Measurements from ENCODE around the gene IDH2. TPM values are rescaled to one million over a fixed set of nuclear protein-coding genes. Genes with fewer than 3 reads are reported as not detected.

Gene IDH2
- polyA plus RNA-seq, 1 donor from 2014 or later: 84.7 TPM

- Histone ChIP-seq H3K79me2 (replicated peaks; ENCODE audit: insufficient read depth, low read length) (no peaks in the 10 kb centered on the region), H4K20me1 (ENCODE audit: insufficient read depth) (no peaks in the 10 kb centered on the region), H2AFZ (ENCODE audit: low read depth, low read length) (no peak overlapping the region), H3K9ac (ENCODE audit: low read length) (no peak overlapping the region), H3K27me3 (ENCODE audit: insufficient read depth, low read depth, low read length) (no peaks in the 10 kb centered on the region), H3K4me2 (ENCODE audit: low read length) (no peak overlapping the region), H3K27ac (ENCODE audit: low read length) (no peak overlapping the region), H3F3A (ENCODE audit: insufficient read depth, low read length, poor library complexity, severe bottlenecking) (no peaks in the 10 kb centered on the region), H3K9me2 (ENCODE audit: insufficient read depth, low read length) (no peaks in the 10 kb centered on the region), H3K4me3 (ENCODE audit: low read length) (no peak overlapping the region), H3K9me3 (ENCODE audit: low read length) (no peaks in the 10 kb centered on the region), H3K36me3 (ENCODE audit: insufficient read depth, low read length) (peaks cover 4% of the 10 kb centered on the region)
- TF ChIP-seq RAD21 (conservative IDR thresholded peaks at IDR 0.05): no peak
- no peak for TF ChIP-seq MXI1 (conservative IDR thresholded peaks at IDR 0.05; ENCODE audit: poor library complexity, severe bottlenecking)
- TF ChIP-seq EP300 (conservative IDR thresholded peaks at IDR 0.05; ENCODE audit: poor library complexity, severe bottlenecking): no peak
- no peak for TF ChIP-seq EZH2 (IDR thresholded peaks at IDR 0.05; ENCODE audit: borderline replicate concordance, insufficient read depth, low read length, poor library complexity, severe bottlenecking)
- no peak for TF ChIP-seq TAF1 (IDR thresholded peaks at IDR 0.05; ENCODE audit: low read depth)
- TF ChIP-seq SMC3 (conservative IDR thresholded peaks at IDR 0.05; ENCODE audit: poor library complexity): no peak
- TF ChIP-seq REST (IDR thresholded peaks at IDR 0.05; ENCODE audit: borderline replicate concordance): no peak
- no peak for TF ChIP-seq POLR2AphosphoS5 (IDR thresholded peaks at IDR 0.05)
Measured at GRCh38 chr15:90082140-90082715, 20.0 kb downstream of the IDH2 start.

- no peaks in the 10 kb centered on the region for H4K20me1 ChIP-seq (ENCODE audit: insufficient read depth)
- H3F3A ChIP-seq (ENCODE audit: insufficient read depth, low read length, poor library complexity, severe bottlenecking): no peaks in the 10 kb centered on the region
- H3K27ac ChIP-seq (ENCODE audit: low read length): no peak overlapping the region
- no peak overlapping the region for H2AFZ ChIP-seq (ENCODE audit: low read depth, low read length)
- peaks cover 4% of the 10 kb centered on the region for H3K36me3 ChIP-seq (ENCODE audit: insufficient read depth, low read length)
- no peak overlapping the region for H3K4me3 ChIP-seq (ENCODE audit: low read length)
- H3K9me3 ChIP-seq (ENCODE audit: low read length): no peaks in the 10 kb centered on the region
- no peak for TF ChIP-seq SMC3 (conservative IDR thresholded peaks at IDR 0.05; ENCODE audit: poor library complexity)
- no peak overlapping the region for H3K9ac ChIP-seq (ENCODE audit: low read length)
- H3K9me2 ChIP-seq (ENCODE audit: insufficient read depth, low read length): no peaks in the 10 kb centered on the region
- H3K79me2 ChIP-seq (replicated peaks; ENCODE audit: insufficient read depth, low read length): no peaks in the 10 kb centered on the region
- H3K4me2 ChIP-seq (ENCODE audit: low read length): no peak overlapping the region
- no peaks in the 10 kb centered on the region for H3K27me3 ChIP-seq (ENCODE audit: insufficient read depth, low read depth, low read length)
Measured at GRCh38 chr15:90080818-90081393, 21.4 kb downstream of the IDH2 start.

GRCh38 chr15:90080458-90080755 lies 21.9 kb downstream of the IDH2 start:
- Histone ChIP-seq H3K9me2 (ENCODE audit: insufficient read depth, low read length) (no peaks in the 10 kb centered on the region), H3K27me3 (ENCODE audit: insufficient read depth, low read depth, low read length) (no peaks in the 10 kb centered on the region), H3K79me2 (replicated peaks; ENCODE audit: insufficient read depth, low read length) (no peaks in the 10 kb centered on the region), H3K4me2 (ENCODE audit: low read length) (no peak overlapping the region), H3K27ac (ENCODE audit: low read length) (no peak overlapping the region), H2AFZ (ENCODE audit: low read depth, low read length) (no peak overlapping the region), H4K20me1 (ENCODE audit: insufficient read depth) (no peaks in the 10 kb centered on the region), H3K36me3 (ENCODE audit: insufficient read depth, low read length) (peaks cover 4% of the 10 kb centered on the region), H3K4me3 (ENCODE audit: low read length) (no peak overlapping the region), H3F3A (ENCODE audit: insufficient read depth, low read length, poor library complexity, severe bottlenecking) (no peaks in the 10 kb centered on the region), H3K9me3 (ENCODE audit: low read length) (no peaks in the 10 kb centered on the region), H3K9ac (ENCODE audit: low read length) (no peak overlapping the region)
- no peak for TF ChIP-seq TAF1 (IDR thresholded peaks at IDR 0.05; ENCODE audit: low read depth)
- TF ChIP-seq EP300 (conservative IDR thresholded peaks at IDR 0.05; ENCODE audit: poor library complexity, severe bottlenecking): no peak
- no peak for TF ChIP-seq SMC3 (conservative IDR thresholded peaks at IDR 0.05; ENCODE audit: poor library complexity)
- no peak for TF ChIP-seq POLR2AphosphoS5 (IDR thresholded peaks at IDR 0.05)
- TF ChIP-seq RAD21 (conservative IDR thresholded peaks at IDR 0.05): no peak
- TF ChIP-seq EZH2 (IDR thresholded peaks at IDR 0.05; ENCODE audit: borderline replicate concordance, insufficient read depth, low read length, poor library complexity, severe bottlenecking): no peak
- no peak for TF ChIP-seq MXI1 (conservative IDR thresholded peaks at IDR 0.05; ENCODE audit: poor library complexity, severe bottlenecking)
- TF ChIP-seq REST (IDR thresholded peaks at IDR 0.05; ENCODE audit: borderline replicate concordance): no peak
- no peak for TF ChIP-seq CTCF (IDR thresholded peaks at IDR 0.05; ENCODE audit: poor library complexity, severe bottlenecking)

Measured in neural cell (in vitro differentiated cells).